HFF-Myc (cell line): ENCODE measurements around the gene CDON.

ENCODE experiments used
- DNase-seq: peaks from one replicate; pipeline ENCODE4 v3.0.0-alpha.2; 2011; ENCODE audit warnings: low read depth; ENCODE audit errors: extremely low read depth
- H3K4me3 ChIP-seq: replicated peaks from 2 replicates; pipeline ENCODE4 v1.5.1; 2011; ENCODE audit warnings: low read depth, mild to moderate bottlenecking, control low read depth, low read length
- TF ChIP-seq, protein P1 (sequence below): IDR thresholded peaks from 2 replicates; pipeline ENCODE4 v1.5.1; 2012; ENCODE audit warnings: mild to moderate bottlenecking, low read depth, low read length, control low read depth; ENCODE audit errors: missing control alignments

The CDON gene

DNA sequence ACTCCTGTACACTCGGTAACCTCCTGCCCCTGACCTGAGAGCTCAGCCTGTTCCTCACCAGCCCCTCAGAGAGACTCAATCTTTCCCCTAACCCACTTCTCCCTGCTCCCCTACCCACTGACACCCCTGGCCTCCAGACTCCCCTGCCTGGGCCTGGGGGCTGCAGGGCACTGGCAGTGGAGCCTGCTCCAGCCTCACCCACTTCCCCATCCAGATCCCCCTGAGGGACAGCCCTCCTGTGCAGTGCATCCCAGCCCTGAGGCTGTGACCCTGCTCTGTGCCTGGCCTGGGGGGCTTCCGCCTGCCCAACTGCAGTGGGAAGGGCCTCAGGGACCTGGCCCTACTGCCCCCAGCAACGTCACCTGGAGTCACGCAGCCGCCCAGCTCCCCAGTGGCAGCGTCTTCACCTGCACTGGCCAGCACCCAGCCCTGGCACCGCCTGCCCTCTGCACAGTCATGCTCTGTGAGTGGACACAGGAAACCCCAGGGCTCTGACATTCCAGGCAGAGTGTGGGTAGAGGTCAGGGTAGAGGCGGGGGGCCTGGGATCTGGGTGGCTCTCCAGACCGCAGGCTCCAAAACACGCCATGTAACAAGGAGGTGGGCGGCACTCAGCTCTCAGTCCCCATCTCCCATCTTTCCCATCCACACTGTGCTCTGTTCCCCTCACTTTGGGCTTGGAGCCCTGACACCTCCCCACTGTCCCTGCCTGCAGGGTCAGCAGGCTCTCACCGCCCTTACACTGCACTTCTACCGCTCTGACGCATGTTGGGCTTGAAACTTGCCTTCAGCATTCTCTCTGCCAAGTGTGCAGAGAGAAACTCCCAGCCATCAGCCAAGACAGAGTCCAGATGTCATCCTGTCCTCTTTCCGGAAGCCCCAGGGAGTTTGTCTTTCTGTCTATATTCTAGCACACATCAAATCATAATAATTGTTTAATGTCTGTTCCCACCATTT lies 111.7 kb downstream of the CDON start:
- no peak for DNase-seq
- TF ChIP-seq, protein P1, sequence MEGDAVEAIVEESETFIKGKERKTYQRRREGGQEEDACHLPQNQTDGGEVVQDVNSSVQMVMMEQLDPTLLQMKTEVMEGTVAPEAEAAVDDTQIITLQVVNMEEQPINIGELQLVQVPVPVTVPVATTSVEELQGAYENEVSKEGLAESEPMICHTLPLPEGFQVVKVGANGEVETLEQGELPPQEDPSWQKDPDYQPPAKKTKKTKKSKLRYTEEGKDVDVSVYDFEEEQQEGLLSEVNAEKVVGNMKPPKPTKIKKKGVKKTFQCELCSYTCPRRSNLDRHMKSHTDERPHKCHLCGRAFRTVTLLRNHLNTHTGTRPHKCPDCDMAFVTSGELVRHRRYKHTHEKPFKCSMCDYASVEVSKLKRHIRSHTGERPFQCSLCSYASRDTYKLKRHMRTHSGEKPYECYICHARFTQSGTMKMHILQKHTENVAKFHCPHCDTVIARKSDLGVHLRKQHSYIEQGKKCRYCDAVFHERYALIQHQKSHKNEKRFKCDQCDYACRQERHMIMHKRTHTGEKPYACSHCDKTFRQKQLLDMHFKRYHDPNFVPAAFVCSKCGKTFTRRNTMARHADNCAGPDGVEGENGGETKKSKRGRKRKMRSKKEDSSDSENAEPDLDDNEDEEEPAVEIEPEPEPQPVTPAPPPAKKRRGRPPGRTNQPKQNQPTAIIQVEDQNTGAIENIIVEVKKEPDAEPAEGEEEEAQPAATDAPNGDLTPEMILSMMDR: no peak
- no peak overlapping the region for H3K4me3 ChIP-seq

DNA sequence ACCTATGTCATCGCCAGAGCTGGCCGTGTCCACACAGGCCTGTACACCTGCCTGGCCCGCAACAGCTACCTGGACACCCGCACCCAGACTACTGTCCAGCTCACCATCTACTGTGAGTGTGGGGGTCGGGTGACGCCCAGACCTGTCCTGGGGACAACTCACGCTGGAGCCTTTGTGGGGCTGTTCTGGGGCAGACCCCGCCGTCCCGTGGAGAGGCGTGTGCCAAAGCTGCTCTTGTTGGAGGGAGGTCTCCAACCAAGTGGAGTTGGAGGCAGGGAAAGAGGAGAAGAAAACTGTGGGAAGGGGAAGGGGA lies 112.5 kb downstream of the CDON start:
- TF ChIP-seq, protein P1: no peak
- DNase-seq: no peak
- H3K4me3 ChIP-seq: no peak overlapping the region

DNA sequence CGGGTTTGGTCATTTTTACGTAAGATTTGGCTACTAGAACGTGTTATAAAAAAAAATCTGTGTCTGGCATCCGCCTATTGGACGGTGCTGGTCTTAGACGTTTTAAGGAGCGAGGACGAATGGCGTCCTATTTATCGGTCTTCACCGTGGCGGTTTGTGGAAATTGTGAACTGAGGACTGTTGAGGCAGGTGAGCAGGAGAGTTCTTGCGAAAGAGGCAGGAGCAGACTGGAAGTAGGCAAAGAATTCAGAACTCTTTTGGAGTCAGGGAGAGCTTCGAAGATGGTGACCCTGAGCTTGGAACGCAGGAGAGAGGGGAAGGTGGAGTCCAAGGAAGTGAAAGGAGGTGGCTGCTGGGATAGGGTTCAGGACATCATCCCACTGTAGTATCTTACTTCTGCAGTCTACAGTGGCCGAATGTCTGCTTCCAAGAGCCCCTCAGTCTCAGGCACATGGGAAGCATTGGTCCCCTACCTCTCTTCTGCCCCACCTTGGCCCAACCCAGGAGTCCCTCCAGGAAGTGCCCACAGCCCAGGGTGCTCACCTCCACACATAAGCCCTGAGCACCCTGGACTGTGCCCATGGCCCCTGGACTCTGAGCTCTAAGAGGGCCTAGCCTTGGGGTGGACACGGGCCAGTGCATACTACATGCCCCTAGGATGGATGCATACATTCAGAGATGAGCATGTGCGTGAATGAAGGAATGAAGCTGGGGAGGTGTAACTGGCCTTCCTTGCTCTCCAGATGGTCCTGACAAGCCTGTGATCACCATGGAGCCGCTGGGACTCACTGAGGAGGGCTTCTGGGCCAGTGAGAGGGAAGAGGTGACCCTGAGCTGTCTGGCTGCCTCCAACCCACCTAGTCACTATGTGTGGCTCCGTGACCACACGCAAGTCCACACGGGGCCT lies 113.1 kb downstream of the CDON start:
- TF ChIP-seq, protein P1: no peak
- no peak for DNase-seq
- no peak overlapping the region for H3K4me3 ChIP-seq

DNA sequence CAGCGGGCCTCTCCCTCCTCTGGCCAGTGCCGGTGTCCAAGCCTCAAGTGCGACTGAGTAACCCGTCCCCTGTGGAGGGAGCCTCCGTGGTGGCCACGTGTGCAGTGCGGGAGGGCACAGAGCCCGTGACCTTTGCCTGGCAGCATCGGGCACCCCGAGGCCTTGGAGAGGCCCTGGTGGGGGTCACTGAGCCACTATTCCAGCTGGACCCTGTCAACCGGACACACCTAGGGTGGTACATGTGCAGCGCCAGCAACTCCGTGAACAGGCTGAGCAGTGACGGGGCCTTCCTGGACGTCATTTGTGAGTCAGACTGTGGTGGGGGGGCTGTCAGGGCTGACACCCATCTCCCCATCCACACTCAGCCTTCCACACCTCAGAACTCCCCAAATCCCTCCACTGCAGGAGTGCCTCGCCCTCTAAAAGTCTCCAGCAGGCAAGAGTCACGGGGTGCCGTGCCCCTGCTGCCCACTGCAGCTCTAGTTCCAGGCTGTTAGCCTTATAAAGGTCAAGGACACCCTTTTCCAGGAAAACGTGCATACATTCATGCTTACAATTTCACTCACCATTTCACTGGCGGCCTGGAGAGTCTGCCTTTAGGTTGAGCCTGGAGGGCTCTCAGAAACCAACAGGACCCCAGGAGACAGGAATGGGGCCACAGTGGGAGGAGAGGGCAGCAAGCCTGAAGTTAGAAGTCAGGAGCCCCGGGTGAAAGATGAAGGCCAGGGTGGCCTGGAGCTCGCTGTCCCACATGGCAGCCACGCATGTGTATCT lies 114.2 kb downstream of the CDON start:
- DNase-seq: no peak
- no peak overlapping the region for H3K4me3 ChIP-seq
- TF ChIP-seq, protein P1: no peak

DNA sequence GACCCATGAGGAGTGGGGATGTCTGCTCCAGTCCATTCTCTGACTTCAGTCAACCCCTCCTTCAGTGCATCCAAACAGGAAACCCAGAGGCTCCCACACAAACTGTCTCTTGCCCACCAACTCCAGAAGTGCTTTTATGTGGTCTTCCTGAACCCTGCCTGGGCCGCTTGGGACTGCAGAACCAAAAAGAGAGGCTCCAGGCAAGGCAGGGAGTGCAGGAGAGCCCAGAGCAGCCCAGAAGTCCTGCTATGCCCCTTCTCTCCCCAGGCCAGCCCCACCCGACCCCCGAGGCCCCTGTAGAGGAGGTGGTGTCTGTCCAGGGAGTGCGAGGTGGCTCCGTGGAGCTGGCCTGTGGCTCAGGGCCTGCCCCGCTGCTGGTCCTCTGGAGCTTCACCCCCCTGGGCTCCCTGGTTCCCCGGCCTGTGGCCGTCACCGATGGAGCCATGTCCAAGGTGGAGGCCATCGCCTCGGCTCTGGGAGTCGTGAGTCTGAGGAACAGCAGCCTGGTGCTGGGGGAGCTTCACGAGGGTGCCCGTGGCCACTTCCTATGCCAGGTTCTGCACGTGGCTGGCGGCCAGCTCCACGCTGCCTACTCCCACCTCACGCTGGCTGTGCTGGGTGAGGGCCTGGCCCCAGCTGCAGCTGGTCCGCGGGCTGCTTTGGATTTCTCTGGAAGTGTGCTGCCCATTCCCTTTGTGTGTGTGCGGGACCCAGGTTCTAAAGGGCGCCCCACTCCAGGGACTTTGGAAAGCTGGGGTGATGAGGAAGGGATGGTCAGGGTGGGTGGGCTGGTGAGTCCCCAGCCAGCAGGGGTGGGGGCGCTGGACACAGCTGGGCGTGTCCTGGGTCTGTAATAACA lies 115.0 kb downstream of the CDON start:
- TF ChIP-seq, protein P1: no peak
- DNase-seq: no peak
- no peak overlapping the region for H3K4me3 ChIP-seq
